Heart right ventricle (tissue), 16 donors: ENCODE data around the gene NUP93. TPM values are rescaled to one million over a fixed set of nuclear protein-coding genes. Genes with fewer than 3 reads are reported as not detected.

Experiments
- ATAC-seq, 8 donors: fragments of 200-7000 bp; cut with Tn5 transposase; one replicate each; pipeline ENCODE4 v1.9.1; 2020; ENCODE audit warnings: mild to moderate bottlenecking in 8 of 8, moderate library complexity in 8 of 8, moderate number of reproducible peaks in 1 of 8
- DNase-seq, 2 donors: peaks; one replicate each; pipeline ENCODE4 v3.0.0-alpha.2; 2020
- H3K27ac ChIP-seq, 10 donors: fragments of 200-600 bp; sonication (generic) in 2 of 10; one replicate each; pipeline versions ENCODE4 v1.5.0 to v1.8.0; 2020 to 2022; ENCODE audit warnings: mild to moderate bottlenecking in 3 of 10
- H3K27me3 ChIP-seq, 7 donors: fragments of 200-600 bp; one replicate each; pipeline ENCODE4 v1.8.0; 2021 to 2022; ENCODE audit warnings: mild to moderate bottlenecking in 2 of 7
- H3K36me3 ChIP-seq, 9 donors: fragments of 200-600 bp; sonication (generic) in 1 of 9; one replicate each; pipeline versions ENCODE4 v1.5.0 to v1.8.0; 2020 to 2022; ENCODE audit warnings: mild to moderate bottlenecking in 2 of 9
- H3K4me1 ChIP-seq, 9 donors: fragments of 200-600 bp; sonication (generic) in 1 of 9; one replicate each; pipeline versions ENCODE4 v1.5.0 to v1.8.0; 2020 to 2022; ENCODE audit warnings: mild to moderate bottlenecking in 4 of 9
- H3K4me3 ChIP-seq, 10 donors: fragments of 200-600 bp; sonication (generic) in 2 of 10; one replicate each; pipeline versions ENCODE4 v1.5.0 to v1.8.0; 2020 to 2022; ENCODE audit warnings: mild to moderate bottlenecking in 7 of 10, moderate library complexity in 2 of 10
- H3K9me3 ChIP-seq, 11 donors: fragments of 200-600 bp in 10 of 11; sonication (generic) in 2 of 11; one replicate each; pipeline versions ENCODE4 v1.5.0 to v1.8.0; 2013 to 2022; ENCODE audit warnings: mild to moderate bottlenecking in 2 of 11, control low read depth in 1 of 11, moderate library complexity in 1 of 11
- WGBS, 2 donors: extraction: QIAGEN DNeasy Blood & Tissue Kit; methylation state at CpG; one replicate each; pipeline ENCODE4 v1.1.7; 2013; ENCODE audit warnings: inconsistent platforms in 1 of 2; 5-methylcytosine and 5-hydroxymethylcytosine counted together
- intact Hi-C, 10 donors: fragments of 100-400 bp; cut with DNase I; formaldehyde crosslinking; loops; one replicate each; pipeline versions ENCODE4 v1.11.1 to v1.14.2; 2022
- polyA plus RNA-seq, 2 donors: library from polyadenylated mRNA; stranded (reverse); fragments of 200-250 nt; gene quantifications; one replicate each; pipeline ENCODE4 v1.2.3, GENCODE V29; 2013
- total RNA-seq, 10 donors: library from RNA; stranded (reverse); fragmentation: NEBNext Ultra II Directional in 3 of 10; extraction: Animal tissue kit (Norgen Biotek cat#: 25700) in 3 of 10; gene quantifications; one replicate each; pipeline versions ENCODE4 v1.2.1 to v1.2.4, GENCODE V29; 2021 to 2023
- TF ChIP-seq, protein P1 (sequence below), 9 donors: fragments of 200-600 bp; sonication (generic) in 2 of 9; IDR thresholded peaks; one replicate each; pipeline versions ENCODE4 v1.5.0 to v1.8.0; 2021 to 2022; ENCODE audit warnings: antibody characterized with exemption in 9 of 9, mild to moderate bottlenecking in 5 of 9, moderate library complexity in 1 of 9
- donor health status: Arrhythmogenic right ventricular cardiomyopathy.
- donor health status: ischemic (EF 13 %, LVEDD 7.1; RV severe dilation, severe dysfunction).
- donor health status: healthy with polysubstance abuse.
- donor health status: DM: no; HTN: yes; CAD: no.
- donor health status: DM: no; HTN: no; CAD: no.
- donor health status: ischemic (EF 25% LVEDD 6.9; RV normal size, moderate dysfunction).
- donor health status: ischemic (EF 25% LVEDD 5.7; RV mildly dilated, moderate dysfunction).
- donor health status: healthy.
- donor health status: DM: yes; HTN: yes; CAD: no.
- donor health status: Ischemic cardiomyopathy.
- donor health status: ischemic (EF 35%, LVEDD 5.7; RV mildly dilated, moderate dysfunction).
- donor health status: nonischemic (EF 11% LVEDD 7.7; RV severe dilation, severe dysfunction).
- donor health status: DM: yes; HTN: yes; CAD: no.
- donor health status: PGD.
- donor health status: ischemic (EF 29% LVEDD 5.4; RV normal size, mild dysfunction).
- donor health status: nonischemic (EF 23%, LVEDD 6.1; RV moderate dilation, normal function).

The NUP93 gene
- total and polyA plus RNA-seq, 12 donors: 25.4 to 34.8 (median 27.6) TPM

DNA sequence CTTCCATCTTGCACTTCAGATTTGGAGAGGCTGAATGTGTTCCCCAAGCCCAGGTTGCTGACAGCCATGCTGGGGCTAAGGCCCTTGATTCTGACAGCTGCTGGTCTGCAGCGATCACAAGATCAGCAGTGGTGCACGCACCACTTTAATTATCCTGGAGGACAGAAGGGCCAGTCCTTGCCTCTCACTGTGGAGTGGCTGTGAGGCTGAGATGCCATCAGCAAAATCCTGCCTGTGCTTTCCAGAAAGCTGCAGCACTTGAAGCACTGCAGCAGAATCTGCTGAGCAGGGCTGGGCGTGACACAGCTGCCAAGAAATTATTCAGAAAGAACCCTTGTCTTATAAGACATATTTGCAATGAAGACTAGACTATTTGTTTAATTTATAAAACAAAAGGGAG, 37.1 kb downstream of the NUP93 start:
- no peaks in the 10 kb centered on the region for H3K27me3 ChIP-seq
- intact Hi-C loops: no loop called here
- H3K4me1 ChIP-seq: peaks cover 0 to 15% (median 7%) of the 10 kb centered on the region in 9 donors
- H3K36me3 ChIP-seq: peaks cover 0 to 12% (median 0%) of the 10 kb centered on the region in 9 donors
- DNase-seq (no peak), ATAC-seq (no peak)
- no peak overlapping the region for H3K27ac ChIP-seq
- H3K4me3 ChIP-seq: no peak overlapping the region
- 54 to 66% methylated on average over 3 of the region's 3 CpGs for WGBS, 2 donors
- no peaks in the 10 kb centered on the region for H3K9me3 ChIP-seq
- TF ChIP-seq, protein P1, sequence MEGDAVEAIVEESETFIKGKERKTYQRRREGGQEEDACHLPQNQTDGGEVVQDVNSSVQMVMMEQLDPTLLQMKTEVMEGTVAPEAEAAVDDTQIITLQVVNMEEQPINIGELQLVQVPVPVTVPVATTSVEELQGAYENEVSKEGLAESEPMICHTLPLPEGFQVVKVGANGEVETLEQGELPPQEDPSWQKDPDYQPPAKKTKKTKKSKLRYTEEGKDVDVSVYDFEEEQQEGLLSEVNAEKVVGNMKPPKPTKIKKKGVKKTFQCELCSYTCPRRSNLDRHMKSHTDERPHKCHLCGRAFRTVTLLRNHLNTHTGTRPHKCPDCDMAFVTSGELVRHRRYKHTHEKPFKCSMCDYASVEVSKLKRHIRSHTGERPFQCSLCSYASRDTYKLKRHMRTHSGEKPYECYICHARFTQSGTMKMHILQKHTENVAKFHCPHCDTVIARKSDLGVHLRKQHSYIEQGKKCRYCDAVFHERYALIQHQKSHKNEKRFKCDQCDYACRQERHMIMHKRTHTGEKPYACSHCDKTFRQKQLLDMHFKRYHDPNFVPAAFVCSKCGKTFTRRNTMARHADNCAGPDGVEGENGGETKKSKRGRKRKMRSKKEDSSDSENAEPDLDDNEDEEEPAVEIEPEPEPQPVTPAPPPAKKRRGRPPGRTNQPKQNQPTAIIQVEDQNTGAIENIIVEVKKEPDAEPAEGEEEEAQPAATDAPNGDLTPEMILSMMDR (IDR thresholded peaks at IDR 0.05): no peak

DNA sequence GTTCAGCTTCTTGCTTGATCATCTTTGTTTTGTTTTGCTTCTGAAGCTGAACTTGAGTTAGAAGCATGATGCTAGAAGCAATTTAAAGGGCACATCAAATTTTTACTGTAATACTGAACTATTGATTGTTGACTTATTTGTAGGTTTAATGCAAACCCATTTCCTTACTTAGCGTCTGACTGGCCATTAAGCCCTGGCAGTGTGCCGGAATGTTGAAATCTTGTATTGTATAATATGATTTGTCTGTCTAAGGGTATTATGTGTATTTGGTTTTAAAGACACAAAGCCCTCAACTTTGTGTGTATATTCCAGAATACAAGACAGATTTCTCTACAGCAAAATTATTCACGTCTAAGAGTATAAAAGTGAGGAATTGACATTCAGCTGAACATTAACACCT, 39.7 kb downstream of the NUP93 start:
- WGBS, 2 donors: 89 to 97% methylated on average over 3 of the region's 3 CpGs
- Histone ChIP-seq H3K27ac (no peak overlapping the region), H3K4me1 (peaks cover 0 to 16% (median 7%) of the 10 kb centered on the region in 9 donors), H3K36me3 (peaks cover 0 to 12% (median 0%) of the 10 kb centered on the region in 9 donors), H3K4me3 (no peak overlapping the region), H3K27me3 (no peaks in the 10 kb centered on the region), H3K9me3 (no peaks in the 10 kb centered on the region)
- TF ChIP-seq, protein P1 (IDR thresholded peaks at IDR 0.05): no peak
- ATAC-seq (no peak), DNase-seq (no peak)
- intact Hi-C loops: no loop called here

DNA sequence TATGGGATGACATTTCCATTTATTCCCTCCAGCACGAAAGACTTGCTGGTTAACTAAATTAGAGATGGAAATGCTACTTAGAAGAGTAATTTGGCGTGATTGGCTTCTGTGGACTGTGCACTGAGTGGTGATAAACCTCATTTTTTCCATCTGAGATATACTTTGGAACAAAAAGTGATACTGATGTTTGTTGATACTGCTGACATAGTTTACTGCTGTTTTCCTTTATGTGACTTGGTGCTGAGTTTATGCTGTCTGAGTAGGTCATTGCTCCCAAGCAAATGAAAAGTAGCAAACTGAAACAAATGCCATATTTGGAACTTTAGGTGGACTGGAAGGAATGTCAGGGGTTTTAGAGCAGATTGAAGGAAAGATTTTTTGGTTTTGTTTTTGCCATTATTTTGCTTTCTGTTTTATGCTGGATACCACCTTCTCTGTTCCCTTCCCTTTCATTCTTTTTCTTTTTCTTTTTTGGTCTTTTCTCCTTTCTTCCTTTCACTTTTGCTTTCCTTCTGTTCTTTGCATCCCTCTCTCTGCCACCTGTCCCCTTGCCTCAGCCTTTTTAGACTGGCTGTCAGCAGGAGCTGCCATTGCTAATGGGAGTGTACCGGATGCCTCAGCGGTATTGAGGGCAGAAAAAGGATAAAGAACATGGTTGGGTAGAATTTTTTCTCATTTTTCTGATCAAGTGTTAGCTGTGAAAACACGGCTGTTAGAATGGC, 41.8 kb downstream of the NUP93 start:
- Histone ChIP-seq H3K36me3 (peaks cover 0 to 4% (median 0%) of the 10 kb centered on the region in 9 donors), H3K27ac (no peak overlapping the region), H3K4me3 (no peak overlapping the region), H3K27me3 (no peaks in the 10 kb centered on the region), H3K9me3 (no peaks in the 10 kb centered on the region), H3K4me1 (peaks cover 0 to 23% (median 10%) of the 10 kb centered on the region in 9 donors)
- 88 to 93% methylated on average over 5 of the region's 5 CpGs for WGBS, 2 donors
- DNase-seq (no peak), ATAC-seq (no peak)
- TF ChIP-seq, protein P1 (IDR thresholded peaks at IDR 0.05): no peak
- intact Hi-C loops: no loop called here

DNA sequence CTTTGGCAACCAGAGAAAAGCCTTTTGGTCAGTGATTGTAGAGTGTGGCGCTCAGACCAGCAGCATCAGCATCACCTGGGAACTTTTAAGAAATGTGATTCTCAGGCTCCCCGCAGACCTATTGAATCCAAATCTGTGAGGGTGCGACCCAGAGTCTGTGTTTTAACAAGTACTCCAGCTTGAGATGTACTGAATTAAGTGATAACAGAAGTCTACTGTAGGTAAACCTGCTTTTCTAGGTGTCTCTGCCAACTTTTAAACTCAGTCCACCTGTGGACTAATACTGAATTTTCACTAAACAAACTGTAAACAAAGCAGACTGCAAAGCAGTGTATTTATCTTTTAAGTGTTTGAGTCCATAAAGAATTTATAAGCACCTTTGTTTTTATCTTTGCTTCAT, 43.6 kb downstream of the NUP93 start:
- TF ChIP-seq, protein P1 (IDR thresholded peaks at IDR 0.05): no peak
- DNase-seq (no peak), ATAC-seq (no peak)
- Histone ChIP-seq H3K4me3 (no peak overlapping the region), H3K27me3 (no peaks in the 10 kb centered on the region), H3K4me1 (peaks cover 0 to 24% (median 7%) of the 10 kb centered on the region in 9 donors), H3K36me3 (no peaks in the 10 kb centered on the region), H3K27ac (no peak overlapping the region), H3K9me3 (no peaks in the 10 kb centered on the region)
- intact Hi-C loops: no loop called here
- 97 to 98% methylated on average over 3 of the region's 3 CpGs for WGBS, 2 donors
